ENCODE measurements around the gene GRN. TPM values are rescaled to one million over a fixed set of nuclear protein-coding genes. Genes with fewer than 3 reads are reported as not detected.

Gene GRN
- total RNA-seq, 2 experiments from 2014 or later = 45.6 to 46.7 TPM

- POLR2A ChIA-PET = no interaction called here
- DNase-seq (no peak), ATAC-seq (no peak)
Measured at GRCh38 chr17:44348234-44348987, 3.3 kb downstream of the GRN start.

GRCh38 chr17:44348988-44349364, 3.9 kb downstream of the GRN start:
- no peaks in the 10 kb centered on the region for H3K9me3 Mint-ChIP-seq (ENCODE audit: insufficient read depth)
- no peak for ATAC-seq
- DNase-seq = no peak
- ChIA-PET CTCF (interaction anchor here (2.3 to 4.1 kb wide), 3 partner anchors 15 to 147 kb away, joined by 5 to 26 read pairs (median 11); partner anchors contain the start of gene FAM171A2), POLR2A (interaction anchor here (0.6 kb wide), 1 partner anchor 264 kb away, joined by 3 read pairs; no protein-coding TSS in a partner anchor)
- H3K36me3 Mint-ChIP-seq (ENCODE audit: low read depth) = peaks cover 12% of the 10 kb centered on the region
- H3K4me1 Mint-ChIP-seq (ENCODE audit: low read depth) = peaks cover 30% of the 10 kb centered on the region
- H3K27ac Mint-ChIP-seq = no peak overlapping the region
- H3K4me3 Mint-ChIP-seq = no peak overlapping the region
- H3K27me3 Mint-ChIP-seq (ENCODE audit: low read depth) = peaks cover 2% of the 10 kb centered on the region

More at GRCh38 chr17:44348234-44348987, 3.3 kb downstream of the GRN start:
- Mint-ChIP-seq H3K27me3 (ENCODE audit: low read depth) (peaks cover 7% of the 10 kb centered on the region), H3K36me3 (ENCODE audit: low read depth) (peaks cover 12% of the 10 kb centered on the region), H3K4me3 (no peak overlapping the region), H3K27ac (no peak overlapping the region), H3K9me3 (ENCODE audit: insufficient read depth) (no peaks in the 10 kb centered on the region), H3K4me1 (ENCODE audit: low read depth) (peaks cover 30% of the 10 kb centered on the region)
- CTCF ChIA-PET = interaction anchor here (0.8 to 4.1 kb wide), 9 partner anchors 15 to 225 kb away, joined by 3 to 26 read pairs (median 4); partner anchors contain the start of genes FAM171A2 and HDAC5

DNA sequence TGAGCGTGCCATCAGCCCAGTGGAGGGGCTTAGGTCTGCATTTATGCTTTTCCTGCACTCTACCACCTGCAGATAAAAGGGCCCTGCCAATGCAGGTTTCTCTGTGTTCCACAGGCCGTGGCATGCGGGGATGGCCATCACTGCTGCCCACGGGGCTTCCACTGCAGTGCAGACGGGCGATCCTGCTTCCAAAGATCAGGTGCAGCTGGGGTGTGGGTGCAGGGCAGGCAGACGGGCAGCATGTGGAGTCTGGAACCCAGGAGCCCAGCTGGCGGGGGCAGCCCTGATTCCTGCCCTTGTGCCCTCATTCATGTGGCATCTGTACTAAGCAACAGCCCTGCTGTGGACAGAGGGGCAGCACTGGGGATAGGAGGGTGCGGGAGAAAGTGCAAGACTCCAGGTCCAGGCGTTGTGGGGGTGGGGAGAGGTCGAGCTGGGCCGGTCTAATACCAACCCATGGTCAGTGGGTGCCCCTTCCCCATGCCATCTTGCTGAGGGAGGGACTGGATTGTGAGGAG, 4.5 kb downstream of the GRN start:
- no peak overlapping the region for H3K4me3 Mint-ChIP-seq
- no peaks in the 10 kb centered on the region for H3K27me3 Mint-ChIP-seq (ENCODE audit: low read depth)
- ATAC-seq (no peak), DNase-seq (no peak)
- CTCF ChIA-PET = interaction anchor here (0.6 to 6.3 kb wide), 10 partner anchors 9 to 226 kb away, joined by 3 to 60 read pairs (median 12); partner anchors contain the start of genes FAM171A2 and HDAC5
- no peaks in the 10 kb centered on the region for H3K9me3 Mint-ChIP-seq (ENCODE audit: insufficient read depth)
- H3K36me3 Mint-ChIP-seq (ENCODE audit: low read depth) = peaks cover 12% of the 10 kb centered on the region
- H3K27ac Mint-ChIP-seq = no peak overlapping the region
- POLR2A ChIA-PET = interaction anchor here (0.6 kb wide), 2 partner anchors 147 to 264 kb away, joined by 3 read pairs; no protein-coding TSS in a partner anchor
- H3K4me1 Mint-ChIP-seq (ENCODE audit: low read depth) = peaks cover 28% of the 10 kb centered on the region

GRCh38 chr17:44350733-44351226, 5.7 kb downstream of the GRN start:
- ChIA-PET POLR2A (no interaction called here), CTCF (interaction anchor here (0.6 to 6.3 kb wide), 16 partner anchors 10 to 227 kb away, joined by 3 to 60 read pairs (median 6); partner anchors contain the start of genes FAM171A2 and HDAC5)
- Mint-ChIP-seq H3K27me3 (ENCODE audit: low read depth) (peaks cover 6% of the 10 kb centered on the region), H3K4me3 (no peak overlapping the region), H3K27ac (no peak overlapping the region), H3K9me3 (ENCODE audit: insufficient read depth) (no peaks in the 10 kb centered on the region), H3K4me1 (ENCODE audit: low read depth) (peaks cover 18% of the 10 kb centered on the region), H3K36me3 (ENCODE audit: low read depth) (peaks cover 12% of the 10 kb centered on the region)
- DNase-seq (peak; percentile 83), ATAC-seq (peak; percentile 86)

- peaks cover 6% of the 10 kb centered on the region for H3K27me3 Mint-ChIP-seq (ENCODE audit: low read depth)
- H3K4me1 Mint-ChIP-seq (ENCODE audit: low read depth) = peaks cover 13% of the 10 kb centered on the region
- no peak for DNase-seq
- no peak for ATAC-seq
- no peak overlapping the region for H3K27ac Mint-ChIP-seq
- H3K9me3 Mint-ChIP-seq (ENCODE audit: insufficient read depth) = no peaks in the 10 kb centered on the region
- ChIA-PET POLR2A (interaction anchor here (0.5 kb wide), 1 partner anchor 12 kb away, joined by 3 read pairs; no protein-coding TSS in a partner anchor), CTCF (interaction anchor here (0.6 to 6.3 kb wide), 12 partner anchors 9 to 228 kb away, joined by 3 to 60 read pairs (median 10); partner anchors contain the start of genes FAM171A2 and HDAC5)
- peaks cover 12% of the 10 kb centered on the region for H3K36me3 Mint-ChIP-seq (ENCODE audit: low read depth)
- no peak overlapping the region for H3K4me3 Mint-ChIP-seq
Measured at GRCh38 chr17:44351464-44351863, 6.4 kb downstream of the GRN start.

DNA sequence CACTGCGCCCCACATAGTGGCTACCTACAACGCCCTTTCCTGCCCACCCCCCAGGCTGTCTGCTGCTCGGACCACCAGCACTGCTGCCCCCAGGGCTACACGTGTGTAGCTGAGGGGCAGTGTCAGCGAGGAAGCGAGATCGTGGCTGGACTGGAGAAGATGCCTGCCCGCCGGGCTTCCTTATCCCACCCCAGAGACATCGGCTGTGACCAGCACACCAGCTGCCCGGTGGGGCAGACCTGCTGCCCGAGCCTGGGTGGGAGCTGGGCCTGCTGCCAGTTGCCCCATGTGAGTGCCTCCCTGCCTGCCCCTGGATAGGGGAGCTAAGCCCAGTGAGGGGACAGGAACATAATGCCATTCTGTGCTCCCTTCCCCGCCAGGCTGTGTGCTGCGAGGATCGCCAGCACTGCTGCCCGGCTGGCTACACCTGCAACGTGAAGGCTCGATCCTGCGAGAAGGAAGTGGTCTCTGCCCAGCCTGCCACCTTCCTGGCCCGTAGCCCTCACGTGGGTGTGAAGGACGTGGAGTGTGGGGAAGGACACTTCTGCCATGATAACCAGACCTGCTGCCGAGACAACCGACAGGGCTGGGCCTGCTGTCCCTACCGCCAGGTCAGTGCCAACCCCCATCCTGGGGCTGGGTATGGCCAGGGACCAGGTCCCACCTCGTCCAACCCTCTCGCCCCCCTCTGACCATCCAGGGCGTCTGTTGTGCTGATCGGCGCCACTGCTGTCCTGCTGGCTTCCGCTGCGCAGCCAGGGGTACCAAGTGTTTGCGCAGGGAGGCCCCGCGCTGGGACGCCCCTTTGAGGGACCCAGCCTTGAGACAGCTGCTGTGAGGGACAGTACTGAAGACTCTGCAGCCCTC, 7.1 kb downstream of the GRN start:
- no peaks in the 10 kb centered on the region for H3K9me3 Mint-ChIP-seq (ENCODE audit: insufficient read depth)
- peaks cover 6% of the 10 kb centered on the region for H3K27me3 Mint-ChIP-seq (ENCODE audit: low read depth)
- DNase-seq (no peak), ATAC-seq (no peak)
- no peak overlapping the region for H3K27ac Mint-ChIP-seq
- no peak overlapping the region for H3K4me3 Mint-ChIP-seq
- CTCF ChIA-PET = interaction anchor here (0.7 to 6.3 kb wide), 10 partner anchors 8 to 151 kb away, joined by 3 to 60 read pairs (median 12); partner anchors contain the start of gene FAM171A2
- POLR2A ChIA-PET = interaction anchor here (0.6 kb wide), 1 partner anchor 150 kb away, joined by 3 read pairs; no protein-coding TSS in a partner anchor
- peaks cover 12% of the 10 kb centered on the region for H3K36me3 Mint-ChIP-seq (ENCODE audit: low read depth)
- H3K4me1 Mint-ChIP-seq (ENCODE audit: low read depth) = peaks cover 13% of the 10 kb centered on the region

DNA sequence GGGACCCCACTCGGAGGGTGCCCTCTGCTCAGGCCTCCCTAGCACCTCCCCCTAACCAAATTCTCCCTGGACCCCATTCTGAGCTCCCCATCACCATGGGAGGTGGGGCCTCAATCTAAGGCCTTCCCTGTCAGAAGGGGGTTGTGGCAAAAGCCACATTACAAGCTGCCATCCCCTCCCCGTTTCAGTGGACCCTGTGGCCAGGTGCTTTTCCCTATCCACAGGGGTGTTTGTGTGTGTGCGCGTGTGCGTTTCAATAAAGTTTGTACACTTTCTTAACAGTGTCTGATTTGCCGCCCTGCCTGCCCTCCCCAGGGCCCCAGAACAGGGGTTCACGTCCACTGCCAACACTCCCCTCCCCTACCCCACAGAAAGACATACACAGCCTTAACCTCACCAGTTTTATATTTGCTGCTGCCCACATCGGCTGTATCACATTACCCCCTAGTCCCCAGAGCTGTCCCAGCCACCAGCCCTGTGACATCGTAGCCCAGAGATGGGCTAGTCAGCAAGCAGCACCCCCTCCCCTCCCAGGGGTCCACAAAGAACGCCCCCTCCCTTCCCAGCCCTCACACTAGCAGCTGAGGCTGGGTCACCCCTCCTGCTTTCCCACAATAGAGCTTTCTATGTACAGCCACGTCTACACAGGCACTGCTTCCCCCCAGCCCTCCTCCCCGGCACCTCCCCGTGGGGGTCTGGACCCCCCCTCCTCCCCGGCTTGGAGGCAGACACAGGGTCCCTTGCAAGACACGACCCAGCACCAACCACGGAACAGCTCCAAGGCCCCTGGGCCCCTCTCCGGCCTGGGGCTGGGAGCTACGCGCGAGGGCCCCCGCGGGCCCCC, 7.9 kb downstream of the GRN start:
- ATAC-seq = no peak
- Mint-ChIP-seq H3K27me3 (ENCODE audit: low read depth) (peaks cover 6% of the 10 kb centered on the region), H3K27ac (no peak overlapping the region), H3K36me3 (ENCODE audit: low read depth) (peaks cover 12% of the 10 kb centered on the region), H3K4me3 (peak overlapping the region; percentile 38), H3K9me3 (ENCODE audit: insufficient read depth) (no peaks in the 10 kb centered on the region), H3K4me1 (ENCODE audit: low read depth) (peaks cover 9% of the 10 kb centered on the region)
- POLR2A ChIA-PET = no interaction called here
- no peak for DNase-seq
- CTCF ChIA-PET = interaction anchor here (0.7 to 6.3 kb wide), 9 partner anchors 7 to 150 kb away, joined by 3 to 60 read pairs (median 7); partner anchors contain the start of genes FAM171A2, GPATCH8, GRN and SLC25A39

DNA sequence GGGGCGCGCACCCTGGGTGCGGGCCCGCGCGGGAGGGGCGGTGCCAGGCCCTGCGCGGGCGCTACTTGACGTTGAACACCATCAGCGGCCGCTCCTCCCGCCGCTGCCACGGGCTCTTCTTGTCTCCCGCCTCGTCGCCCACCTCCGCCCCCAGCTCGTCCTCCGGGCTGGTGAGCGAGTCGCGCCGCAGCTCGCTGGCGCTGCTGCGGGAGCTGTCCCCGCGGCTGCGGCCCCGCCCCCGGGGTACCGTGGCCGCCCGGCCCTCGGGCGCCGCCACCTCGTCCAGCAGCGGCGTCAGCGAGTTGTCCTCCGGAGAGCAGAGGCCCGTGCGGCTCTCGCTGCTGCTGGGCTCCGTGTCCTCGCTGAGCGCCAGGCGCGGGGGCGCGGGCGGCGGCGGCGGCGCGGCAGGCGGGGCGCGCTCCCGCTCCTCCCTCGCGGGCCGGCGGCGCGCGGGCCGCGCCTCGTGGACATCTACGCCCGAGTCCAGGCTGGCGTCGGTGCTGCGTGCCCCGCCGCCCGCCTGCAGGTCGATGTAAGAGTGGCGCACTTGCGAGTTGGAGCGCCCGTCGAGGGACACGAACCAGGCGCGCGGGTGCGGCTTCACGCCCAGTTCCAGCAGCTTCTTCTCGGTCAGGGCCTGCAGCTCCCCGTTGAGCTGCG, 8.7 kb downstream of the GRN start:
- Mint-ChIP-seq H3K27me3 (ENCODE audit: low read depth) (peaks cover 6% of the 10 kb centered on the region), H3K4me3 (no peak overlapping the region), H3K9me3 (ENCODE audit: insufficient read depth) (no peaks in the 10 kb centered on the region), H3K4me1 (ENCODE audit: low read depth) (peaks cover 2% of the 10 kb centered on the region), H3K36me3 (ENCODE audit: low read depth) (peaks cover 12% of the 10 kb centered on the region), H3K27ac (no peak overlapping the region)
- CTCF ChIA-PET = interaction anchor here (1.0 to 6.3 kb wide), 12 partner anchors 8 to 203 kb away, joined by 3 to 60 read pairs (median 5); partner anchors contain the start of genes FAM171A2, GPATCH8, GRN and SLC25A39
- DNase-seq = no peak
- ATAC-seq = peak; percentile 8
- POLR2A ChIA-PET = interaction anchor here (0.7 kb wide), 1 partner anchor 76 kb away, joined by 3 read pairs; no protein-coding TSS in a partner anchor

DNA sequence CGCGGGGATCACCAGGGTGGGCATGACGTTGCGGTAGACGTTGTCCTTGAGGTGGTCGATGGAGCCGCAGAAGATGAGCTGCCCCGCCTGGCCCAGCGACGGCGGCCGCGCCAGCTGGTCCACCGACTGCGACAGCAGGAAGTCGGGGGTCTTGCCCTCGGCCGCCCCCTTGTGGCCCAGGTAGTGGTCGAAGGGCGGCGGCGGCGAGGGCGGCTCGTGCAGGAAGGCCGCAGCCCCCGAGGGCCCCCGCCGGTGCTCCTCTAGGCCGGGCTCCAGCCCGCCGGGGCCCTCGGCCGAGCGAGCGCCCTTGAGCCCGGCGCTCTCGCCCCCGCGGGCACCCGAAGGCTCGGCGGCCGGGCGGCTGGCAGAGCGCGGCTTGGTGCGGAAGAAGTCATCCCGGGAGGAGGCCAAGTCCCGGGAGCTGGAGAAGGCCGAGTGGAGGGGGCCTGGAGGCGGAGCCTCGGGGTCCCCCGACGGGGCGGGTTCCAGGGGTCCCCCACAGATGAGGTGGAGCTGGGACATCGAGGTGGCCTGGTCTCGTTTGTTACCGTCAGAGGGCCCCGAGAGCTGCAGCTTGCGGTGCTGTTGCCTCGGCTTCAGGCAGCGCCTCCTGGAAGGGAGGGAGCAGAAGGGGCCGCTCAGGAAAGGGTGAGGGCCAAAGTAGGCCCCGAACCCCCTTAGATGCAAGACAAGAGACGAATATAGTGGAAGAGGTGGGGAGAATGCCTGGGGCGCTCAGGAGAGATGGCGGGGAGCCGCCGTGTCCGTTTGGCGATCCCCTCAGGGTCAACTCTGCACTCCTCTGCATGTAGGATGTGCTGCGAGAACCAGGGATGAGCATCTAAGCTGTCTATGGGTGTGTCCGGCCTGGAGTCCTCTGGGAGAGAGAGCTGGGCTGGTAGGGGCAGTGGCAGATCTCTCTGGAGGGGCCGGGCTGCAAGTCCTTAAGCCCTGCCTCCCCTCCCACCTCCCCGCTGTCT, 9.8 kb downstream of the GRN start:
- Mint-ChIP-seq H3K27me3 (ENCODE audit: low read depth) (peaks cover 6% of the 10 kb centered on the region), H3K4me1 (ENCODE audit: low read depth) (peaks cover 1% of the 10 kb centered on the region), H3K36me3 (ENCODE audit: low read depth) (peaks cover 12% of the 10 kb centered on the region), H3K27ac (no peak overlapping the region), H3K9me3 (ENCODE audit: insufficient read depth) (no peaks in the 10 kb centered on the region), H3K4me3 (peak overlapping the region; percentile 55)
- DNase-seq (peak; percentile 71), ATAC-seq (peak; percentile 54)
- POLR2A ChIA-PET = interaction anchor here (0.7 kb wide), 1 partner anchor 75 kb away, joined by 3 read pairs; no protein-coding TSS in a partner anchor
- CTCF ChIA-PET = interaction anchor here (0.6 to 6.3 kb wide), 14 partner anchors 9 to 204 kb away, joined by 3 to 60 read pairs (median 4); partner anchors contain the start of genes FAM171A2, GPATCH8, GRN and SLC25A39

All from activated CD8-positive, alpha-beta T cell treated with anti-CD3 and anti-CD28 coated beads, Interleukin-2, amount 10 ng/mL, durations not matched to agents 7 days and 5 days (primary cell).